ENCODE data around the gene FAM118A.
"Not testable (repeated sequence)": the region's sequence is repeated elsewhere in the genome, so short reads cannot be mapped to it uniquely, and the experiment has no call there.

The FAM118A gene

DNA sequence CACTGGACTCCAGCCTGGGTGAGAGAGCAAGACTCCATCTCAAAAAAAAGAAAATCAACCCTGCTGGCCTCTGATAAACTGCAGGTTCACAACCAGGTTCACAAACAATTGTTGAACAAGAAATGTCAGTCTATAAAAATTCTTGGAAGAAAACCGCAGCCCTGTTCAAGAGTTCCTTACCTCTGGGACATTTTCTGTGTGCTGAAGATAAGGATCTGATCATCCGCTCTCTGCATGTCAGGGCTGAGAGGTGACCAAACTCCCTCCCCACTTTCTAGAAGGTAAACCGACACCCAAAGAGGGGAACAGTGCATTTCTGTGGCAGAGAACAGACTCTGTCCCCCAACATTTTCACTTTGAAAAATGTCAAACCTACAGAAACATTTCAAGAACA is 29.1 kb upstream of the FAM118A start:
- DNase-seq (ENCODE audit: extremely low spot score, insufficient read length, low read depth), result no peak
- FAIRE-seq, result no peak

DNA sequence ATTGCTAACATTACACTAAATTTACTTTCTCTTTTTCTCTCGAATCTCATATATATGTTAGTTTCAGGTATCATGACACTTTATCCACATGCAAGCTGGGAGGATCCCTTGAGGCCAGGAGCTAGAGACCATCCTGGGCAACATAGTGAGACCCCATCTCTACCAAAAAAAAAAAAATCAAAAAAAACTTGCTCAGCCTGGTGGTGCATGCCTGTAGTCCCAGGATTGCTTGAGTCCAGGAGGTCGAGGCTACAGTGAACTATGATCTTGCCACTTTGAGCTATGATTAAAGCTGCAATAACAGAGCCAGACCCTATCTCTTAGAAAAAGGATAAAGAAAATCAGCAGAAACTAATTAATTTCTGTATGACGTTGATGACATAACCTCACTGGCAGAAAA is 28.7 kb upstream of the FAM118A start:
- DNase-seq (ENCODE audit: extremely low spot score, insufficient read length, low read depth) (no peak), FAIRE-seq (no peak)

DNA sequence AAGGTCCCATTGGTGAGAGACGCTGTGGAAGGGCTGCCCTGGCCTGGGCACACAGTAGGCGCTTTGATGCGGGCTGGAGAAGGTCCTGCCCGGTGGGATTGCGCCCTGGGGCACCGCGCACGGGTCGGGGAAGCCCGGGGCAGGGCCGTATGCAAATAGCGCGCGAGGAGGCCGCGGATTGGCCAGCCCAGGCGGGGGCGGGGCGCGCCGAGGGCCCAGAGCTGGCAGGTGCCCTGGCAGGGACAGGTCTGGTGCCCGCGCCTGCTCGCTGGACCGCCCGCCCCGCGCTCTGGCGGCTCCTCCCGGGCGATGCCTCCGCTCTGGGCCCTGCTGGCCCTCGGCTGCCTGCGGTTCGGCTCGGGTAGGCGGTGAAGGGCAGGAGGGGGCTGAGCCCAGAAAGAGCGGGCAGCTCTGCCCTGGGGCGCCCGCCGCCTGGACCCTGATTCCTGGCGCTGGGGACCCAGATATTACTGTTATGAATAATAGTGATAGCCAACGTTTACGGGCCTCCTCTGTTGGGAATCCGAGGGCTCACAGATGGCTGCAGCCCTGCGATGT is 24.9 kb upstream of the FAM118A start, which contains the start of gene UPK3A:
Gene UPK3A (plus strand): TSS at position 245 of the 558 bp plus-strand sequence. CDS start 65 bp downstream, at position 310.
- DNase-seq (ENCODE audit: extremely low spot score, insufficient read length, low read depth) (no peak), FAIRE-seq (no peak)

DNA sequence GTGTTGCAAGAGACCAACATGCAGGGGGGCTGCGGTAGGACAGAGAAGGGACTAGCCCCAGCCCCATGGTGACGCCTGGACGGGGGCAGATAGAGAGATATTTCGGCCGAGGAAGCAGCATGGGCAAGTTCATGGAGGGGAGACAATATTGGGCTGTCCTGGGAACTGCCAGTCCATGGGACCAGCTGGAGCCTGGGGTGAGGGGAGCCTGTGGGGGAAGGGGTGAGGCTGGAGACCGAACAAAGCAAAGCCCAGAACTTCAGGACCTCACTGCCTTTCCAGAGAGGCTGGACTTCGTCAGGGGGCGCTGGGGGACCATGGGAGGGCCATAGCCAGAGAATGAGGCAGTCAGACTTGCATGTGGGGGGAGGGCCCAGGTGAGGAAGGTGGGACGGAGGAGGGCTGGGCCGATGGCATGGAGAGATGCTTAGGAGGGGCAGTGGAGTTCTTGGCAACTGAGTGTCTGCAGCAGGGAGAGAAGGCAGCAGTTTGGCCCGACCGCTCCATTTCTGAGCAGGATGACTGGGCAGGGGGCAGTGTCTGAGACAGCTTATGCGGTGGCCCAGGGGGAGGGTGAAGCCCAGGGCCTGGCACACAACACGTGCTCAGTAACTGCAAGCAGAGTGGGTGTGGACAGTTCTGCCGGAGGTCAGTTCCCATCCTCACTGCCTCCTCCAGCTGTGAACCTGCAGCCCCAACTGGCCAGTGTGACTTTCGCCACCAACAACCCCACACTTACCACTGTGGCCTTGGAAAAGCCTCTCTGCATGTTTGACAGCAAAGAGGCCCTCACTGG is 24.3 kb upstream of the FAM118A start:
- FAIRE-seq, result no peak
- no peak for DNase-seq (ENCODE audit: extremely low spot score, insufficient read length, low read depth)

DNA sequence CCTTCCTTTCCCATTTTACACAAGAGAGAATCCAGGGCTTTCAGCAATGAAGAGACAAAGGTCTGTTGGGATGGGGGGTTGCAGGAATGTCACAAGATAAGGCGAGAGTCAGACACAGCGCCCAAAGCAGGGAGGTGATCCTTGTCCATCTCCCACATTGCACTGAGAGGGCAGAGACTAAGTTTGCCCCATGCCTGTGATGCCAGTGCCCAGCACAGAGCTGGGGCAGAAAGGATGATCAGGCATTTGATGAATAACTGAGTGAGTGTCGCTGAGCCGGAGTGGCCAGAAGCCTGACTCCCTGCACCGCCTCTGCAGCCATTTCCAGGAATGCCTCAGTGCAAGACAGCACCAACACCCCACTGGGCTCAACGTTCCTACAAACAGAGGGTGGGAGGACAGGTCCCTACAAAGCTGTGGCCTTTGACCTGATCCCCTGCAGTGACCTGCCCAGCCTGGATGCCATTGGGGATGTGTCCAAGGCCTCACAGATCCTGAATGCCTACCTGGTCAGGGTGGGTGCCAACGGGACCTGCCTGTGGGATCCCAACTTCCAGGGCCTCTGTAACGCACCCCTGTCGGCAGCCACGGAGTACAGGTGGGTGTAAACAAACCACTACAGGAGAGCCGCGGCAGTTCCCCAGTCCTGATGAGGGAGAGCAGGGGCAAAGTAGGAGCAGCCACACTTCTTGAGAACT is 22.7 kb upstream of the FAM118A start:
- DNase-seq (ENCODE audit: extremely low spot score, insufficient read length, low read depth), result no peak
- FAIRE-seq, result no peak

DNA sequence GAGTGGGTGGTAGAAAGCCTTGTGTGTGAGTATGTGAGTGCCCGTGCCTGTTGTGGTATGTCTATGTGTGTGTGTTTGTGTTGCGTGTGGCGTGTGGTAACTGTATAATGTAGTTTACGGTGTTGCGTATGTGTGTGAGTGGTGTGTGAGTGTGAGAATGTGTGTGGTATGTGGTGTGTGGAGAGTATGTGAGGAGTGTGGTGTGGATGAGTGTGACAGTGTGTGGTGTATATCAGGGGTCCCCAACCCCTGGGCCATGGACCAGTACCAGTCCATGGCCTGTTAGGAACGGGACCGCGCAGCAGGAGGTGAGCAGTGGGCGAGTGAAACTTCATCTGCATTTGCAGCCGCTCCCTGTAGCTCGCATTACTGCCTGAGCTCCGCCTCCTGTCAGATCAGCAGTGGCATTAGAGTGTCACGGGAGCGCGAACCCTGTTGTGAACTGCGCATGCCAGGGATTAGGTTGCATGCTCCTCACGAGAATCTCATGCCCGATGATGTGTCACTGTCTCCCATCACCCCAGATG is 19.3 kb upstream of the FAM118A start:
- FAIRE-seq (no peak), DNase-seq (ENCODE audit: extremely low spot score, insufficient read length, low read depth) (no peak)

DNA sequence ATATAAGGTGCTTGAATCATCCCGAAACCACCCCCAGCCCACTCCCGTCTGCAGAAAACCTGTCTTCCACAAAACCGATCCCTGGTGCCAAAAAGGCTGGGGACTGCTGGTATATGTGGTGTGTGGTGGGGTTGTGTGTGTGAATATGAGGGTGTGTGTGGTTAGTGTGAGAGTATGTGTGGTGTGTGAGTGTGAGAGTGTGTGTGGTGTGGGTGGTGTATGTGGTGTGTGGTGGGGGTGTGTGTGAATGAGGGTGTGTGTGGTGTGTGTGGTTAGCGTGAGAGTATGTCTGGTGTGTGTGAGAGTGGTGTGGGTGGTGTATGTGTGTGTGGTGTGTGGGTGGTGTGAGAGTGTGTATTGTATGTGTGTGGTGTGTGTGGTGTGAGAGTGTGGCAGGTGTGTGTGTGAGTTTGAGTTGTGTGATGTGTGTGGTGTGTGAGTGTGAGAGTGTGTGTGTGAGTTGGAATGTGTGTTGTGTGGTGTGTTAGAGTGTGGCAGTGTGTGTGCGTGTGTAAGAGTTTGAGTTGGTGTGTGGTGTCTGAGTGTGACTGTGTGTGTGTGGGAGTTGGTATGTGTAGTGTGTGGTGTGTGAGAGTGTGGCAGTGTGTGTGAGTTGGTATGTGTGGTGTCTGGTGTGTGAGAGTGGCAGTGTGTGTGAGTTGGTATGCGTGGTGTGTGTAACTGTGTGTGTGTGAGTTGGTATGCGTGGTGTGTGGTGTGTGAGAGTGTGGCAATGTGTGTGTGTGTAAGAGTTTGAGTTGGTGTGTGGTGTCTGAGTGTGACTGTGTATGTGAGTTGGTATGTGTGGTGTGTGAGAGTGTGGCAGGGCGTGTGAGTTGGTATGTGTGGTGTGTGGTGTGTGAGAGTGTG is 18.4 kb upstream of the FAM118A start:
- FAIRE-seq, result no peak

DNA sequence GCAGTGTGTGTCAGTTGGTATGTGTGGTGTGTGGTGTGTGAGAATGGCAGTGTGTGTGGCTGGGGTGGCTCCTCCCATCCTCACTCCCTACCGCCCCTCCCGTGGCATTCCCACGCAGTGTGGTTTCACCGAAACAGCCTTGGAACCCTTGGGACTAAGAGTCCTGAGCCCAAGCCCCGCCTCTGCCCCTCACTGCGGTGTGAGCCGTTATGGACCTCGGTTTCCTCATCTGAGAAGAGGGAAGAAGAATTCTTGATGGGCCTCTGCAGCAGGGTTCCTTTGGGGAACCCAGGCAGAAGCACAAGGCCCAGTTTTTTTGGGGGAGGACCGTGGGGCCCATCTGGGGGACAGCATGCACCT is 17.8 kb upstream of the FAM118A start:
- DNase-seq (ENCODE audit: extremely low spot score, insufficient read length, low read depth) (no peak), FAIRE-seq (no peak)

More for the DNA sequence above, 18.4 kb upstream of the FAM118A start:
- DNase-seq (ENCODE audit: extremely low spot score, insufficient read length, low read depth), result no peak

DNA sequence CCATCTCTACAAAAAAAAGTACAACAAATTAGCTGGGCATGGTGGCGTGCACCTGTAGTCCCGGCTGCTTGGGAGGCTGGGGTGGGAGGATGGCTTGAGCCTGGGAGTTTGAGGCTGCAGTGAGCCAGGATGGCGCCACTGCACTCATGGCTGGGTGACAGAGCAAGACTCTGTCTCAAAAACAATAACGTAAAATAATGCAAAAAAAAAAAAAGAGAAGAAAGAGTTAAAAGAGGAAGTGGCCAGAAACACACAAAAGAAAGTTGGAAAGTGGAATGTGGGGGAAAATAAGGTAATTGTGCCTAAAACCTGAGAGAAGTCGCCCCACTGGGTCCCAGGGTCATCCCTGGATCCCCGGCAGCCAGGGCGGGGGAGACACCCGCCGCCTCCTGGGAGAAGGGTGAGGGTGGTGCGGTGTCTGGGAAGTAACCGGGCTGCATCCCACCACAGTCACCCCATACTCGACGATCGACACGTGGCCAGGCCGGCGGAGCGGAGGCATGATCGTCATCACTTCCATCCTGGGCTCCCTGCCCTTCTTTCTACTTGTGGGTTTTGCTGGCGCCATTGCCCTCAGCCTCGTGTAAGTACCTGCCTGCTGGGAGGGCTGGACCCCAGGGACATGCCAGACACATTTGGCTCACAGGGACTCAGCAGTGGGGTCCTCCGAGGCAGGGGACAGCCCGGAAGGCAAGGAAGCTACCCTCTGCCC is 16.8 kb upstream of the FAM118A start:
- no peak for FAIRE-seq
- no peak for DNase-seq (ENCODE audit: extremely low spot score, insufficient read length, low read depth)

DNA sequence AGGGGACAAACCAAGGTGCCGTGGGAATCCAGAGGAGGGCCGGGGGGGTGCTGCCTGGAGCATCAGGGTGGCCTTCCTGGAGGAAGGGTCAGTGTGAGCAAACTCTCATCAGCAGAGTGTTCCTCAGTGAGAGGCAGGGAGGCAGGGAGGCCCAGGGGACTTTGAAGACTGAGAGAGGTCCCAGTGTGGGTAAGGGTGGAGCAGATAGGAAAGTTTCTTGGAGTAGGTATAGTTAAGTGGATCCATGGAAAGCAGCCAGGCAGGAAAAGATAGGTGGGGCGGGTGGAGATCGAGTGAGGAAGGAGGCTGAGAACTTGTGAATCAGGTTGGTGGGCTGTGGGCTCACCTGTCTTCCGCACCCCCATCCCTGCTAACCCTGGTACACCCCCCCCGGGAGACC is 15.7 kb upstream of the FAM118A start:
- FAIRE-seq, result no peak

DNA sequence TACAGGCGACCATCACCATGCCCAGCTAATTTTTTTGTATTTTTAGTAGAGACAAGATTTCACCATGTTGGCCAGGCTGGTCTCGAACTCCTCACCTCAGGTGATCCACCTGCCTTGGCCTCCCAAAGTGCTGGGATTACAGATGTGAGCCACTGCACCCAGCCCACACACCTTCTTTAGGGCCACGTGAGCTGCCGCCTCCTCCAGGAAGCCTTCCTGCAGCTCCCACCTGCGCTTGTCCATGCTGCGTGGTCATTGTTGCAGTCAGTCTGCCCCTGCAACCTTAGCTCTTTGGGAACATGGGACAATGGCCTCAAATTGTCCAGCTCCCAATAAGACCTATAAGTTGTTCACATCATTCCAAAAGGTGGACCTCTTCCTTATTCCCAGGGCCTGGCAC is 14.7 kb upstream of the FAM118A start:
- DNase-seq (ENCODE audit: extremely low spot score, insufficient read length, low read depth); FAIRE-seq: not testable (repeated sequence)

More for the DNA sequence above, 15.7 kb upstream of the FAM118A start:
- DNase-seq (ENCODE audit: extremely low spot score, insufficient read length, low read depth), result no peak

DNA sequence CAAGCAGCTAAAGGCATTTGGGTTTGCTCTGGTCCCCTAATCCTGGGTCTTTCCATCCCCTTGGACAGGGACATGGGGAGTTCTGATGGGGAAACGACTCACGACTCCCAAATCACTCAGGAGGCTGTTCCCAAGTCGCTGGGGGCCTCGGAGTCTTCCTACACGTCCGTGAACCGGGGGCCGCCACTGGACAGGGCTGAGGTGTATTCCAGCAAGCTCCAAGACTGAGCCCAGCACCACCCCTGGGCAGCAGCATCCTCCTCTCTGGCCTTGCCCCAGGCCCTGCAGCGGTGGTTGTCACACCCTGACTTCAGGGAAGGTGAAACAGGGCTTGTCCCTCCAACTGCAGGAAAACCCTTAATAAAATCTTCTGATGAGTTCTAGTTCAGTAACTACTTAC is 14.2 kb upstream of the FAM118A start:
- FAIRE-seq (no peak), DNase-seq (ENCODE audit: extremely low spot score, insufficient read length, low read depth) (no peak)

DNA sequence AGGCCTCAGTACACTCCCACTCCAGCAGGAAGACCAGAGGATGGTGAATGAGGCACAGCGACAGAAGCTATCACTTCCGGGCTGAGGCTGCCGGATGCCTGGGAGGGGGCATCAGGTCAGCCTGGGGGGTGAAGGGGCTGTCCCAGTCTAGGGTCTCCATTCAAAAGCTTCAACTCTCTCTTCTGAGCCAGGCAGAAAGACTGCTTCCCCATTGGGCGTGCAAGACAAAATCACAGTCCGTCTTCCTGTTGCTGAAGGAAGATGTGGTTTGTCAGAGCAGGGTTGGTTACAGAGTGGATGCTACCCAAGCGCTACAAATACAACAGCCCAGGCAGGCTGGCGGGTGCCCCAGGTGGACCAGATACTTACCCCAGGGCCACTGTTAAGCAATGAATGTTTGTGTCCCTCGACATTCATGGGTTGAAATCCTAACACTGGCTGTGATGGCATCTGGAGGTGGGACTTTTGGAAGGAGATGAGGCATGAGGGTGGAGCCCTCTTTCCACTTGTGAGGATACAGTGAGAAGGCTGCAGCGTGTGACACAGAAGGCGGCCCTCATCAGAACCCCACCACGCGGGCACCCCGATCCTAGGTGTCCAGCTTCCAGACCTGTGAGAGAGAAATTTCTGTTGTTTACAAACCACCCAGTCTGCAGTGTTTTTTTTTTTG is 13.0 kb upstream of the FAM118A start:
- no peak for DNase-seq (ENCODE audit: extremely low spot score, insufficient read length, low read depth)
- FAIRE-seq, result peak; percentile 61

DNA sequence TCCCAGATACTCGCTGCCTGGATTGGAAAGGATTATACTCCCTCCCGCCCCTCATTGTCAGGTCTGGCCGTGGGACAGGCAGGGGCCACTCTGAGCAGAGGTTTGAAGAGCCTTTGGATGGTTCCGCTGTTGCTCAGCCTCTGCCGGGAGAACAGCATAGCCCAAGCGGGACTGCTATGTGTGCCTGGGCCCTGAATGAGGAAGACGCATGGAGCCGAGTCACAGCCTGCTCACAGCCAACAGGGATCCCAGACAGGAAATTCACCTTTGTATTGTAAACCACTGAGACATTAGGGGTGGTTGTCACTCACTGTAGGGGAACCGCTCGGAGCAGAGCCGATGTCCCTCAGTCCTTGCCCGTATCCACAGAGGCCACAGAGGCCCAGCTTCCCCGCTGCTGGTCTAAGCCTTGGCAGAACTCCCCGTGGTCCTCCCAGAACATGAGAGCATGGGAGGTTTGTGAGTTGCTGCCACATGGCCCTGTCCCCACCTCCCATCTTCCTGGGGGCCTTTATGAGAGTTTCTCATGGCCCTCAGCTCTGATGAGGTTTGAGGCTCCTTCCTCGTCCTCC is 10.7 kb upstream of the FAM118A start:
- DNase-seq (ENCODE audit: extremely low spot score, insufficient read length, low read depth), result no peak
- no peak for FAIRE-seq

DNA sequence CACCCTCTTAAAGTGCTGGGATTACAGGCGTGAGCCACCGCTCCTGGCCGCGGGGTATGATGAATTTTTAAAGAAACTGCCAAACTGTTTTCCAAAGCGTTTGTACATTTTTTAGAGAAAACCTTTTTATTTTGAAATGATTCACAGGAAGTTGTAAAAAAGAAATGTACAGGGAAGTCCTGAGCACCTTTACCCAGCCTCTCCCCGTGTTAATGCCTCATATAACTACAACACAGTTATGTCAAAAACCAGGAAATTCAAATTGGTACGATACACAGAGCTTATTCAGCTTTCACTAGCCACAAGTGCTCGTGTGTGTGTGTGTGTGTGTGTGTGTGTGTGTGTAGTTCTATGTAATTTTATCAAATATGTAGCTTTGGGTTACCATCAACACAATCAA is 7.0 kb upstream of the FAM118A start:
- no peak for DNase-seq (ENCODE audit: extremely low spot score, insufficient read length, low read depth)
- FAIRE-seq, result no peak

DNA sequence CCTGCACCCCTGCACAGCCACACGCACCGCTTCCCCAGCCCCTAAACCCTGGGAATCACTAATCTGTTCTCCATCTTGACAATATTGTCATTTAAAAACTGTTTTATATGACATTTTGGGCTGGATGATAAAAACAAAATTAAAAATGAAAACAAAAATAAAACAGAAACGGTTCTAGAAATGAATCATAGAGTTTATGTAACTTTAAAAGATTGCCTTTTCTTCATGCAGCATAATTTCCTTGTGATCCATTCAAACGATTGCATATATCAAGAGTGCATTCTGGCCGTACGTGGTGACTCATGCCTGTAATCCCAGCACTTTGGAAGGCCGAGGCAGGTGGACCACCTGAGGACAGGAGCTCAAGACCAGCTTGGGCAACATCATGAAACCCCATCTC is 6.6 kb upstream of the FAM118A start:
- DNase-seq (ENCODE audit: extremely low spot score, insufficient read length, low read depth), result no peak
- no peak for FAIRE-seq

DNA sequence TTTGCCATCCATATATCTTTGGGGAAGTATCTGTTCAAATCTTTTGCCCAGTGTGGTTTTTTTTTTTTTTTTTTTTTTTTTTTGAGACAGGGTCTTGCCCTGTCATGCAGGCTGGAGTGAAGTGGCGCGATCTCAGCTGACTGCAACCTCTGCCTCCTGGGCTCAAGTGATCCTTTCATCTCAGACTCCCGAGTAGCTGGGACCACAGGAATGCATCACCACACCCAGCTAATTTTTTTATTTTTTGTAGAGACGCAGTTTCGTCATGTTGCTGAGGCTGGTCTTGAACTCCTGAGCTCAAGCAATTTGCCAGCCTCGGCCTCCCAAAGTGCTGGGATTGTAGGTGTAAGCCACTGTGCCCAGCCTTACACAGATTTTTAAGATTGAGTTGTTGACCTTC is 4.8 kb upstream of the FAM118A start:
- DNase-seq (ENCODE audit: extremely low spot score, insufficient read length, low read depth) (no peak), FAIRE-seq (no peak)

DNA sequence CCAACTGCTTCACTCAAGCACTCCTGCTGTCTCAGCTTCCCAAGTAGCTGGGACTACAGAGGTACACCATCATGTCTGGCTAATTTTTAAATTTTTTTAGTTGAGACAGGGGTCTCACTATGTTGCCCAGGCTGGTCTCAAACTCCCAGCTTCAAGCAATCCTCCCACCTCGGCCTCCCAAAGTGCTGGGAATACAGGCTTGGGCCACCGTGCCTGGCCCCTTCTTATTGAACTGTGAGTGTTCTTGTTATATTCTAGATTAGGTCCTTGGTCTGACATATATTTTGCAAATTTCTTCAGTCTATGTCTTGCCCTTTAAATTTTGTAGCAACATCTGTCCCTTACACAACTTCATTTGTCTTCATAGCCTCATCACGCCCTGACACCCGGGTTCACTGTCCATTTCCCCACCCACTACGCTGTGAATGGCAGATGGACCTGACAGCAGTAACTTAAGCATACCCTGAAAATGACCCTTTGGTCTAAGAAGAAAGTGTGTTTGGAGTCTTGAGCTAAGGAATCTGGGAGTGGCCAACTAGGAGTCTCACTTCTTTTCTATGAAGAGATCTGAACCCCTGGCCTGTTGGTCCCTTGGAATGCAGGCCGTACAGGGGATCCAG is 4.2 kb upstream of the FAM118A start:
- DNase-seq (ENCODE audit: extremely low spot score, insufficient read length, low read depth) (no peak), FAIRE-seq (no peak)

All from GM18507 (cell line).